Panc1 (cell line): ENCODE results near the gene CD6. TPM values are rescaled to one million over a fixed set of nuclear protein-coding genes. Genes with fewer than 3 reads are reported as not detected.

Source experiments
- ATAC-seq: fragments of 200-7000 bp; cut with Tn5 transposase; 2 replicates; pipeline ENCODE4 v1.9.1; 2020; ENCODE audit warnings: mild to moderate bottlenecking, moderate library complexity
- BruUV-seq: library from RNA; stranded (reverse); fragments of 400-500 nt; replicated peaks from 2 replicates; lab custom pipeline; 2021; lab: Mats Ljungman, UMichigan
- CTCF ChIA-PET: fragments of 300-600 bp; sonication (Branson Sonifier 250); formaldehyde crosslinking; loops from one replicate; lab custom pipeline; 2022; ENCODE audit warnings: antibody characterized with exemption; lab: Charles Lee
- POLR2A ChIA-PET: fragments of 300-600 bp; sonication (Branson Sonifier 250); formaldehyde crosslinking; loops from one replicate; lab custom pipeline; 2022; ENCODE audit warnings: antibody characterized with exemption; lab: Charles Lee
- DNase-seq: peaks from one replicate; pipeline ENCODE4 v3.0.0-alpha.2; 2010; ENCODE audit warnings: low read depth, low spot score
- H3K27ac ChIP-seq: 2 replicates; pipeline ENCODE4 v1.5.1; 2011; ENCODE audit warnings: mild to moderate bottlenecking, low read length, inconsistent platforms
- H3K27me3 ChIP-seq: fragments of 200-500 bp; sonication (Bioruptor generic); 2 replicates; pipeline ENCODE4 v1.6.0; 2014; ENCODE audit warnings: low read length, inconsistent platforms; ENCODE audit not compliant: control insufficient read depth, insufficient read depth
- H3K36me3 ChIP-seq: fragments of 200-500 bp; sonication (Bioruptor generic); 2 replicates; pipeline ENCODE4 v1.5.1; 2014; ENCODE audit warnings: inconsistent platforms, mild to moderate bottlenecking, low read length, moderate library complexity; ENCODE audit not compliant: control insufficient read depth, insufficient read depth
- H3K4me1 ChIP-seq: 2 replicates; pipeline ENCODE4 v1.5.1; 2011; ENCODE audit warnings: inconsistent platforms, mild to moderate bottlenecking, low read length, moderate library complexity; ENCODE audit not compliant: control insufficient read depth, insufficient read depth
- H3K4me3 ChIP-seq, 2 experiments: 2 replicates each; pipeline ENCODE4 v1.5.1; 2011 to 2012; ENCODE audit warnings: low read depth in 2 of 2, low read length in 2 of 2, mild to moderate bottlenecking in 2 of 2, inconsistent platforms in 1 of 2, moderate library complexity in 1 of 2
- H3K9me3 ChIP-seq: fragments of 200-500 bp; sonication (Bioruptor generic); 2 replicates; pipeline ENCODE4 v1.5.1; 2014; ENCODE audit warnings: low read depth, mild to moderate bottlenecking, inconsistent platforms, low read length, moderate library complexity; ENCODE audit not compliant: control insufficient read depth, insufficient read depth
- POLR2AphosphoS5 ChIP-seq: IDR thresholded peaks from 2 replicates; pipeline ENCODE4 v1.6.1; 2012; ENCODE audit warnings: mild to moderate bottlenecking, low read depth, low read length, moderate library complexity
- SIN3A ChIP-seq: IDR thresholded peaks from 2 replicates; pipeline ENCODE4 v1.6.1; 2012; ENCODE audit warnings: low read depth, mild to moderate bottlenecking, low read length, moderate library complexity, borderline replicate concordance; ENCODE audit not compliant: insufficient read depth
- TCF7L2 ChIP-seq: IDR thresholded peaks from 2 replicates; pipeline ENCODE4 v1.6.1; 2011; ENCODE audit warnings: mild to moderate bottlenecking, low read depth, low read length, inconsistent platforms
- in situ Hi-C: cut with HindIII; loops from 2 replicates; pipeline ENCODE4 v1.10.0; 2016; ENCODE audit warnings: low sequenced_read_pairs, low pct_unique_long_range_greater_than_20kb
- intact Hi-C: fragments of 100-400 bp; cut with micrococcal nuclease; formaldehyde crosslinking; loops from one replicate; pipeline ENCODE4 v1.10.0; 2022; ENCODE audit not compliant: unreplicated experiment
- total RNA-seq: library from RNA; stranded (reverse); gene quantifications from one replicate; pipeline ENCODE4 v1.2.1, GENCODE V29; 2021; ENCODE audit not compliant: unreplicated experiment
- TF ChIP-seq, protein P1 (sequence below): fragments of 450-650 bp; IDR thresholded peaks from 2 replicates; pipeline ENCODE4 v1.5.1; 2017; ENCODE audit warnings: mild to moderate bottlenecking
- TF ChIP-seq, protein P2 (sequence below), 2 experiments: IDR thresholded peaks; 2 replicates each; pipeline ENCODE4 v1.6.1; 2011 to 2012; ENCODE audit warnings: low read depth in 2 of 2, control low read depth in 1 of 2, low read length in 1 of 2, mild to moderate bottlenecking in 1 of 2, moderate library complexity in 1 of 2; ENCODE audit not compliant: insufficient read depth in 1 of 2

Gene CD6
- total RNA-seq, 1 experiment from 2014 or later: 1.1 TPM

DNA sequence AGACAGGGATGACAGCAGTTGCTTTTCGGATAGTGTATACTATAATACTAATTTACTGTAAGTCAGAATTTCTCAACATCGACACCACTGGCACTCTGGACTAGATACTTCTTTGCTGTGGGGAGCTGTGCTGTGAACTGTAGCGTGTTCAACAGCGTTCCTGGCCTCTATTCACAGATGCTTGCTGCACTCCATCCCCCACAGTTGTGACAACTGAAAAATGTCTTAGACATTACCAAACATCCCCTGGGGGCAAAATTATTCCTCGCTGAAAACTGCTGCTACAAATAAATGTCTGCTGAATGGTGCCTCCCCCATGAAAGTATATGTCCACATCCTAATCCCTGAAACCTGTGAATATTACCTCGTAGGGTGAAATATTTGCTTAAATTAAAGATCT, 12.0 kb upstream of the CD6 start:
- ChIA-PET POLR2A (no interaction called here), CTCF (no interaction called here)
- Histone ChIP-seq H3K27ac (no peak overlapping the region), H3K9me3 (no peaks in the 10 kb centered on the region), H3K36me3 (no peaks in the 10 kb centered on the region), H3K4me3 (no peak overlapping the region), H3K4me1 (no peaks in the 10 kb centered on the region), H3K27me3 (peaks cover 10% of the 10 kb centered on the region; the same call in 1 of the 2 replicates)
- TF ChIP-seq TCF7L2 (no peak), SIN3A (no peak), POLR2AphosphoS5 (no peak)
- TF ChIP-seq, protein P1, sequence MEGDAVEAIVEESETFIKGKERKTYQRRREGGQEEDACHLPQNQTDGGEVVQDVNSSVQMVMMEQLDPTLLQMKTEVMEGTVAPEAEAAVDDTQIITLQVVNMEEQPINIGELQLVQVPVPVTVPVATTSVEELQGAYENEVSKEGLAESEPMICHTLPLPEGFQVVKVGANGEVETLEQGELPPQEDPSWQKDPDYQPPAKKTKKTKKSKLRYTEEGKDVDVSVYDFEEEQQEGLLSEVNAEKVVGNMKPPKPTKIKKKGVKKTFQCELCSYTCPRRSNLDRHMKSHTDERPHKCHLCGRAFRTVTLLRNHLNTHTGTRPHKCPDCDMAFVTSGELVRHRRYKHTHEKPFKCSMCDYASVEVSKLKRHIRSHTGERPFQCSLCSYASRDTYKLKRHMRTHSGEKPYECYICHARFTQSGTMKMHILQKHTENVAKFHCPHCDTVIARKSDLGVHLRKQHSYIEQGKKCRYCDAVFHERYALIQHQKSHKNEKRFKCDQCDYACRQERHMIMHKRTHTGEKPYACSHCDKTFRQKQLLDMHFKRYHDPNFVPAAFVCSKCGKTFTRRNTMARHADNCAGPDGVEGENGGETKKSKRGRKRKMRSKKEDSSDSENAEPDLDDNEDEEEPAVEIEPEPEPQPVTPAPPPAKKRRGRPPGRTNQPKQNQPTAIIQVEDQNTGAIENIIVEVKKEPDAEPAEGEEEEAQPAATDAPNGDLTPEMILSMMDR: no peak
- TF ChIP-seq, protein P2, sequence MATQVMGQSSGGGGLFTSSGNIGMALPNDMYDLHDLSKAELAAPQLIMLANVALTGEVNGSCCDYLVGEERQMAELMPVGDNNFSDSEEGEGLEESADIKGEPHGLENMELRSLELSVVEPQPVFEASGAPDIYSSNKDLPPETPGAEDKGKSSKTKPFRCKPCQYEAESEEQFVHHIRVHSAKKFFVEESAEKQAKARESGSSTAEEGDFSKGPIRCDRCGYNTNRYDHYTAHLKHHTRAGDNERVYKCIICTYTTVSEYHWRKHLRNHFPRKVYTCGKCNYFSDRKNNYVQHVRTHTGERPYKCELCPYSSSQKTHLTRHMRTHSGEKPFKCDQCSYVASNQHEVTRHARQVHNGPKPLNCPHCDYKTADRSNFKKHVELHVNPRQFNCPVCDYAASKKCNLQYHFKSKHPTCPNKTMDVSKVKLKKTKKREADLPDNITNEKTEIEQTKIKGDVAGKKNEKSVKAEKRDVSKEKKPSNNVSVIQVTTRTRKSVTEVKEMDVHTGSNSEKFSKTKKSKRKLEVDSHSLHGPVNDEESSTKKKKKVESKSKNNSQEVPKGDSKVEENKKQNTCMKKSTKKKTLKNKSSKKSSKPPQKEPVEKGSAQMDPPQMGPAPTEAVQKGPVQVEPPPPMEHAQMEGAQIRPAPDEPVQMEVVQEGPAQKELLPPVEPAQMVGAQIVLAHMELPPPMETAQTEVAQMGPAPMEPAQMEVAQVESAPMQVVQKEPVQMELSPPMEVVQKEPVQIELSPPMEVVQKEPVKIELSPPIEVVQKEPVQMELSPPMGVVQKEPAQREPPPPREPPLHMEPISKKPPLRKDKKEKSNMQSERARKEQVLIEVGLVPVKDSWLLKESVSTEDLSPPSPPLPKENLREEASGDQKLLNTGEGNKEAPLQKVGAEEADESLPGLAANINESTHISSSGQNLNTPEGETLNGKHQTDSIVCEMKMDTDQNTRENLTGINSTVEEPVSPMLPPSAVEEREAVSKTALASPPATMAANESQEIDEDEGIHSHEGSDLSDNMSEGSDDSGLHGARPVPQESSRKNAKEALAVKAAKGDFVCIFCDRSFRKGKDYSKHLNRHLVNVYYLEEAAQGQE (IDR thresholded peaks at IDR 0.05; ENCODE audit: insufficient read depth in 1 of 2, low read depth in 2 of 2, low read length in 1 of 2): no peak
- in situ Hi-C loops: no loop called here
- DNase-seq: no peak
- intact Hi-C loops: no loop called here
- no TSS peak for BruUV-seq
- no peak for ATAC-seq

DNA sequence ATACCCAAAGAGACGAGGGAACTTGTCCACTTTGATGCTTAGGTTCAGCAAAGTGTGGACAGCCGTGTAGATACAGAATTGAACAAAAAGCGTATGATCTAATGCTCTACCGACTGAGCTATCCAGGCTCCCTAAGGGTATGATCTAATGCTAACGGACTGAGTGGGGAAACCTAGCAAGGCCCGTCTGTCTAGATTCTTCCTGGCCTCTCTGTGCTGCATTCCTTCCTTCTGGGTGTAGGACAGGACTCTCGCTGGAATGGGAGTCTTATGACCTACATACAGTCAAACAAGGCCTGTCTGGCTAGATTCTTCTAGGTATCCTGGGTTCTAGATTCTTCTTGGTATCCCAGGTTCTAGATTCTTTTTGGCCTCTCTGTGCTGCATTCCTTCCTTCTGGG, 11.1 kb upstream of the CD6 start:
- POLR2A ChIA-PET: no interaction called here
- BruUV-seq: no TSS peak
- Histone ChIP-seq H3K4me1 (no peaks in the 10 kb centered on the region), H3K4me3 (no peak overlapping the region), H3K36me3 (no peaks in the 10 kb centered on the region), H3K9me3 (no peaks in the 10 kb centered on the region), H3K27ac (no peak overlapping the region), H3K27me3 (peaks cover 10% of the 10 kb centered on the region; the same call in 1 of the 2 replicates)
- CTCF ChIA-PET: no interaction called here
- in situ Hi-C loops: no loop called here
- ATAC-seq: no peak
- DNase-seq: no peak
- intact Hi-C loops: no loop called here
- TF ChIP-seq SIN3A (no peak), TCF7L2 (no peak), POLR2AphosphoS5 (no peak)
- TF ChIP-seq, protein P1: no peak
- TF ChIP-seq, protein P2 (IDR thresholded peaks at IDR 0.05; ENCODE audit: insufficient read depth in 1 of 2, low read depth in 2 of 2, low read length in 1 of 2): no peak
